Erythroblast (primary cell): Measurements from ENCODE around the gene PRICKLE3.
A peak's percentile ranks its signal among the peaks of the same experiment; 100 is the strongest.

Source experiments
- DNase-seq, 2 experiments: peaks; one replicate each; lab custom pipeline; 2025; lab: John Stamatoyannopoulos, UW
- GATA1 ChIP-seq: IDR thresholded peaks from 2 replicates; pipeline ENCODE4 v1.6.1; 2011; ENCODE audit warnings: low read depth, mild to moderate bottlenecking, control low read depth, low read length, moderate library complexity
- POLR2A ChIP-seq: IDR thresholded peaks from 2 replicates; pipeline ENCODE4 v1.6.1; 2011; ENCODE audit warnings: mild to moderate bottlenecking, low read length

Gene PRICKLE3

GRCh38 chrX:49214416-49214815, 28.2 kb upstream of the PRICKLE3 start:
- no peak for DNase-seq
- TF ChIP-seq POLR2A (no peak), GATA1 (no peak)

GRCh38 chrX:49212861-49213260, 26.7 kb upstream of the PRICKLE3 start:
- TF ChIP-seq POLR2A (no peak), GATA1 (no peak)
- no peak for DNase-seq

GRCh38 chrX:49212209-49212608, 26.0 kb upstream of the PRICKLE3 start:
- DNase-seq: no peak
- TF ChIP-seq POLR2A (no peak), GATA1 (no peak)

GRCh38 chrX:49211074-49211473, 24.9 kb upstream of the PRICKLE3 start:
- TF ChIP-seq POLR2A (no peak), GATA1 (no peak)
- no peak for DNase-seq

- DNase-seq: no peak
- TF ChIP-seq POLR2A (no peak), GATA1 (no peak)
Observed at GRCh38 chrX:49210406-49210805, 24.2 kb upstream of the PRICKLE3 start.

GRCh38 chrX:49209434-49210251, 23.5 kb upstream of the PRICKLE3 start:
- no peak for DNase-seq
- no peak for TF ChIP-seq POLR2A
- TF ChIP-seq GATA1: no peak

GRCh38 chrX:49208399-49208798, 22.2 kb upstream of the PRICKLE3 start:
- TF ChIP-seq GATA1 (no peak), POLR2A (no peak)

GRCh38 chrX:49206543-49206942, 20.4 kb upstream of the PRICKLE3 start:
- no peak for TF ChIP-seq POLR2A
- no peak for TF ChIP-seq GATA1
- DNase-seq: no peak

More at GRCh38 chrX:49208399-49208798, 22.2 kb upstream of the PRICKLE3 start:
- no peak for DNase-seq

- TF ChIP-seq POLR2A: no peak
- TF ChIP-seq GATA1: no peak
- no peak for DNase-seq
Observed at GRCh38 chrX:49205443-49205842, 19.3 kb upstream of the PRICKLE3 start.

- TF ChIP-seq GATA1 (no peak), POLR2A (no peak)
- no peak for DNase-seq
Observed at GRCh38 chrX:49204709-49205108, 18.5 kb upstream of the PRICKLE3 start.

- DNase-seq: no peak
- TF ChIP-seq GATA1 (no peak), POLR2A (no peak)
Observed at GRCh38 chrX:49204017-49204416, 17.8 kb upstream of the PRICKLE3 start.

- TF ChIP-seq POLR2A (no peak), GATA1 (no peak)
- no peak for DNase-seq
Observed at GRCh38 chrX:49203536-49203935, 17.4 kb upstream of the PRICKLE3 start.

- no peak for TF ChIP-seq POLR2A
- no peak for TF ChIP-seq GATA1
Observed at GRCh38 chrX:49202022-49202421, 15.8 kb upstream of the PRICKLE3 start.

GRCh38 chrX:49199906-49200771, 14.0 kb upstream of the PRICKLE3 start, which contains the start of gene SYP:
Gene SYP (minus strand): TSS chrX:49200193. CDS start chrX:49200186, 7 bp downstream.
- DNase-seq: peak; percentile 92 to 94
- TF ChIP-seq GATA1 (no peak), POLR2A (peak; percentile 81)

More at GRCh38 chrX:49202022-49202421, 15.8 kb upstream of the PRICKLE3 start:
- DNase-seq: no peak

- TF ChIP-seq POLR2A (no peak), GATA1 (no peak)
- no peak for DNase-seq
Observed at GRCh38 chrX:49199315-49199595, 13.1 kb upstream of the PRICKLE3 start.
